GM23338 (cell line): ENCODE data around the gene GUCY1B1. TPM values are rescaled to one million over a fixed set of nuclear protein-coding genes. Genes with fewer than 3 reads are reported as not detected.

ENCODE experiments used
- ATAC-seq: fragments of 200-7000 bp; cut with Tn5 transposase; 3 replicates; pipeline ENCODE4 v1.9.1; 2020
- DNase-seq: peaks from one replicate; pipeline ENCODE4 v3.0.0-alpha.2; 2015; ENCODE audit warnings: low spot score
- H2AFZ ChIP-seq: fragments of 200-600 bp; sonication (generic); 2 replicates; pipeline ENCODE4 v1.8.0; 2016; ENCODE audit warnings: antibody characterized with exemption, mild to moderate bottlenecking, moderate library complexity
- H3F3A ChIP-seq: fragments of 200-600 bp; sonication (generic); replicated peaks from 2 replicates; pipeline ENCODE4 v1.8.0; 2017; ENCODE audit warnings: antibody characterized with exemption, mixed run types, low read depth
- H3K27ac ChIP-seq: fragments of 200-600 bp; sonication (generic); 2 replicates; pipeline ENCODE4 v1.6.1; 2016; ENCODE audit warnings: low read depth
- H3K27me3 ChIP-seq: fragments of 200-600 bp; sonication (generic); 2 replicates; pipeline ENCODE4 v1.8.0; 2016; ENCODE audit warnings: mild to moderate bottlenecking, mixed run types, moderate library complexity; ENCODE audit not compliant: insufficient read depth
- H3K36me3 ChIP-seq: fragments of 200-600 bp; sonication (generic); 2 replicates; pipeline ENCODE4 v1.8.0; 2016; ENCODE audit warnings: mild to moderate bottlenecking; ENCODE audit not compliant: insufficient read depth
- H3K4me1 ChIP-seq: fragments of 200-600 bp; sonication (generic); 2 replicates; pipeline ENCODE4 v1.8.0; 2016; ENCODE audit warnings: mild to moderate bottlenecking, moderate library complexity; ENCODE audit not compliant: insufficient read depth
- H3K4me2 ChIP-seq: fragments of 200-600 bp; sonication (generic); 2 replicates; pipeline ENCODE4 v1.7.1; 2017; ENCODE audit warnings: mixed run types
- H3K4me3 ChIP-seq: fragments of 200-600 bp; sonication (generic); 2 replicates; pipeline ENCODE4 v1.6.1; 2016; ENCODE audit warnings: mixed run types
- H3K79me2 ChIP-seq: fragments of 200-600 bp; sonication (generic); replicated peaks from 2 replicates; pipeline ENCODE4 v1.8.0; 2017; ENCODE audit warnings: mild to moderate bottlenecking; ENCODE audit not compliant: insufficient read depth
- H3K9me2 ChIP-seq: fragments of 200-600 bp; sonication (generic); 2 replicates; pipeline ENCODE4 v1.8.0; 2017; ENCODE audit not compliant: insufficient read depth
- H4K20me1 ChIP-seq: fragments of 200-600 bp; sonication (generic); replicated peaks from 2 replicates; pipeline ENCODE4 v1.8.0; 2017; ENCODE audit warnings: mild to moderate bottlenecking; ENCODE audit not compliant: insufficient read depth
- H3K27ac Mint-ChIP-seq: 2 replicates; pipeline ENCODE4 v1.8.0; 2020; ENCODE audit warnings: inconsistent platforms, mild to moderate bottlenecking, moderate library complexity, mixed read lengths
- H3K27me3 Mint-ChIP-seq: 3 replicates; pipeline ENCODE4 v1.8.0; 2022; ENCODE audit warnings: low read depth, mild to moderate bottlenecking, moderate library complexity, mixed read lengths, inconsistent platforms; ENCODE audit not compliant: insufficient read depth, poor library complexity
- H3K36me3 Mint-ChIP-seq: 3 replicates; pipeline ENCODE4 v1.8.0; 2021; ENCODE audit warnings: low read depth, mild to moderate bottlenecking, inconsistent platforms, moderate library complexity, mixed read lengths
- H3K4me1 Mint-ChIP-seq: 3 replicates; pipeline ENCODE4 v1.8.0; 2020; ENCODE audit warnings: mild to moderate bottlenecking, inconsistent platforms, mixed read lengths
- H3K4me3 Mint-ChIP-seq: 3 replicates; pipeline ENCODE4 v1.8.0; 2021; ENCODE audit warnings: moderate library complexity, mild to moderate bottlenecking, inconsistent platforms, mixed read lengths
- H3K9me3 Mint-ChIP-seq: 3 replicates; pipeline ENCODE4 v1.8.0; 2020; ENCODE audit warnings: moderate library complexity, mild to moderate bottlenecking, inconsistent platforms, mixed read lengths
- CREB1 ChIP-seq: fragments of 250-450 bp; sonication (Bioruptor Pico); IDR thresholded peaks from 2 replicates; pipeline ENCODE4 v1.5.0; 2020; ENCODE audit warnings: low read depth, mild to moderate bottlenecking, moderate library complexity
- EZH2phosphoT487 ChIP-seq: fragments of 200-600 bp; sonication (generic); IDR thresholded peaks from one replicate; pipeline ENCODE4 v1.8.1; 2018; ENCODE audit warnings: antibody characterized with exemption; ENCODE audit not compliant: unreplicated experiment
- POLR2AphosphoS5 ChIP-seq: IDR thresholded peaks from 2 replicates; pipeline ENCODE4 v1.6.1; 2016; ENCODE audit warnings: antibody characterized with exemption, low read depth
- STAT1 ChIP-seq: IDR thresholded peaks from one replicate; pipeline ENCODE4 v1.6.1; 2016; ENCODE audit warnings: antibody characterized with exemption; ENCODE audit not compliant: unreplicated experiment
- ZNF114 ChIP-seq: fragments of 250-450 bp; sonication (Bioruptor Pico); IDR thresholded peaks from 2 replicates; pipeline ENCODE4 v1.5.0; 2020; ENCODE audit warnings: mild to moderate bottlenecking, moderate library complexity
- ZNF331 ChIP-seq: fragments of 250-450 bp; sonication (Bioruptor Pico); IDR thresholded peaks from 2 replicates; pipeline ENCODE4 v1.5.0; 2020; ENCODE audit warnings: low read depth, mild to moderate bottlenecking, moderate library complexity
- polyA plus RNA-seq: library from polyadenylated mRNA; unstranded; fragments of >200 nt; fragmentation: Nextera tagmentation; extraction: Ambion mirVana; gene quantifications from 2 replicates; pipeline ENCODE4 v1.2.1, GENCODE V29; 2016
- total RNA-seq: library from RNA; depleted of rRNA; stranded (reverse); fragments of >200 nt; shearing (Covaris generic); gene quantifications from 2 replicates; pipeline ENCODE4 v1.2.3, GENCODE V29; 2014
- TF ChIP-seq, protein P1 (sequence below): IDR thresholded peaks from one replicate; pipeline ENCODE4 v1.6.1; 2018; ENCODE audit warnings: antibody characterized with exemption; ENCODE audit not compliant: unreplicated experiment
- TF ChIP-seq, protein P2 (sequence below): fragments of 250-450 bp; sonication (Bioruptor Pico); IDR thresholded peaks from 2 replicates; pipeline ENCODE4 v1.5.0; 2020; ENCODE audit warnings: mild to moderate bottlenecking, moderate library complexity
- TF ChIP-seq, protein P3 (sequence below): IDR thresholded peaks from 2 replicates; pipeline ENCODE4 v1.6.1; 2016; ENCODE audit warnings: antibody characterized with exemption

GUCY1B1 gene
- total and polyA plus RNA-seq, 2 experiments from 2014 or later, result 2.6 to 4.3 TPM

DNA sequence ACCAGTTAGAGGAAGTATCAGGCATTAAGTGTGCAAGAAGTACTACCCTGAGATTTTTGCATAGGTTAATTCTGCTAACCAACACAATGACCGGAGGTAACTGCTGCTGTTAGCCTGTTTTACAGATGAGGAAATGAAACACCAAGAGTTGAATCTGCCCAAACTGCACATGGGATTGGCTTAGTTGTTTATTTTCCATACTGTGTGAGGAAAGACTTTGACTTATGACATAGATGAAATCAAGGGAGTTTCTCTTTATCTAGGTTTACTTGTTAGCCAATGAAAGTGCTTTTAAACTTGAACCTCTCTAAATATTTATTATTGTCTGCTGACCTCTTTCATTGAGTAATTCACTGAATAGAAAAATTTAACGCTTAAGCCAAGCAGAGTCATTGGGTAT is 10.3 kb downstream of the GUCY1B1 start:
- peaks cover 18% of the 10 kb centered on the region for H3K4me1 Mint-ChIP-seq
- H3K4me2 ChIP-seq, result no peak overlapping the region; the same call in 1 of the 2 replicates
- ATAC-seq (no peak), DNase-seq (no peak)
- H3K9me2 ChIP-seq, result no peaks in the 10 kb centered on the region
- H3K27me3 Mint-ChIP-seq, result peaks cover 2% of the 10 kb centered on the region
- H3K4me3 Mint-ChIP-seq, result no peak overlapping the region
- no peak overlapping the region for H3K27ac ChIP-seq
- no peak overlapping the region for H3K27ac Mint-ChIP-seq
- no peak overlapping the region for H2AFZ ChIP-seq
- no peaks in the 10 kb centered on the region for H3F3A ChIP-seq
- no peaks in the 10 kb centered on the region for H3K79me2 ChIP-seq
- TF ChIP-seq, protein P1, sequence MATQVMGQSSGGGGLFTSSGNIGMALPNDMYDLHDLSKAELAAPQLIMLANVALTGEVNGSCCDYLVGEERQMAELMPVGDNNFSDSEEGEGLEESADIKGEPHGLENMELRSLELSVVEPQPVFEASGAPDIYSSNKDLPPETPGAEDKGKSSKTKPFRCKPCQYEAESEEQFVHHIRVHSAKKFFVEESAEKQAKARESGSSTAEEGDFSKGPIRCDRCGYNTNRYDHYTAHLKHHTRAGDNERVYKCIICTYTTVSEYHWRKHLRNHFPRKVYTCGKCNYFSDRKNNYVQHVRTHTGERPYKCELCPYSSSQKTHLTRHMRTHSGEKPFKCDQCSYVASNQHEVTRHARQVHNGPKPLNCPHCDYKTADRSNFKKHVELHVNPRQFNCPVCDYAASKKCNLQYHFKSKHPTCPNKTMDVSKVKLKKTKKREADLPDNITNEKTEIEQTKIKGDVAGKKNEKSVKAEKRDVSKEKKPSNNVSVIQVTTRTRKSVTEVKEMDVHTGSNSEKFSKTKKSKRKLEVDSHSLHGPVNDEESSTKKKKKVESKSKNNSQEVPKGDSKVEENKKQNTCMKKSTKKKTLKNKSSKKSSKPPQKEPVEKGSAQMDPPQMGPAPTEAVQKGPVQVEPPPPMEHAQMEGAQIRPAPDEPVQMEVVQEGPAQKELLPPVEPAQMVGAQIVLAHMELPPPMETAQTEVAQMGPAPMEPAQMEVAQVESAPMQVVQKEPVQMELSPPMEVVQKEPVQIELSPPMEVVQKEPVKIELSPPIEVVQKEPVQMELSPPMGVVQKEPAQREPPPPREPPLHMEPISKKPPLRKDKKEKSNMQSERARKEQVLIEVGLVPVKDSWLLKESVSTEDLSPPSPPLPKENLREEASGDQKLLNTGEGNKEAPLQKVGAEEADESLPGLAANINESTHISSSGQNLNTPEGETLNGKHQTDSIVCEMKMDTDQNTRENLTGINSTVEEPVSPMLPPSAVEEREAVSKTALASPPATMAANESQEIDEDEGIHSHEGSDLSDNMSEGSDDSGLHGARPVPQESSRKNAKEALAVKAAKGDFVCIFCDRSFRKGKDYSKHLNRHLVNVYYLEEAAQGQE, result no peak
- TF ChIP-seq ZNF114 (CRISPR knock-in tag) (no peak), EZH2phosphoT487 (no peak), POLR2AphosphoS5 (no peak), CREB1 (CRISPR knock-in tag) (no peak), STAT1 (no peak), ZNF331 (no peak)
- TF ChIP-seq, protein P2, sequence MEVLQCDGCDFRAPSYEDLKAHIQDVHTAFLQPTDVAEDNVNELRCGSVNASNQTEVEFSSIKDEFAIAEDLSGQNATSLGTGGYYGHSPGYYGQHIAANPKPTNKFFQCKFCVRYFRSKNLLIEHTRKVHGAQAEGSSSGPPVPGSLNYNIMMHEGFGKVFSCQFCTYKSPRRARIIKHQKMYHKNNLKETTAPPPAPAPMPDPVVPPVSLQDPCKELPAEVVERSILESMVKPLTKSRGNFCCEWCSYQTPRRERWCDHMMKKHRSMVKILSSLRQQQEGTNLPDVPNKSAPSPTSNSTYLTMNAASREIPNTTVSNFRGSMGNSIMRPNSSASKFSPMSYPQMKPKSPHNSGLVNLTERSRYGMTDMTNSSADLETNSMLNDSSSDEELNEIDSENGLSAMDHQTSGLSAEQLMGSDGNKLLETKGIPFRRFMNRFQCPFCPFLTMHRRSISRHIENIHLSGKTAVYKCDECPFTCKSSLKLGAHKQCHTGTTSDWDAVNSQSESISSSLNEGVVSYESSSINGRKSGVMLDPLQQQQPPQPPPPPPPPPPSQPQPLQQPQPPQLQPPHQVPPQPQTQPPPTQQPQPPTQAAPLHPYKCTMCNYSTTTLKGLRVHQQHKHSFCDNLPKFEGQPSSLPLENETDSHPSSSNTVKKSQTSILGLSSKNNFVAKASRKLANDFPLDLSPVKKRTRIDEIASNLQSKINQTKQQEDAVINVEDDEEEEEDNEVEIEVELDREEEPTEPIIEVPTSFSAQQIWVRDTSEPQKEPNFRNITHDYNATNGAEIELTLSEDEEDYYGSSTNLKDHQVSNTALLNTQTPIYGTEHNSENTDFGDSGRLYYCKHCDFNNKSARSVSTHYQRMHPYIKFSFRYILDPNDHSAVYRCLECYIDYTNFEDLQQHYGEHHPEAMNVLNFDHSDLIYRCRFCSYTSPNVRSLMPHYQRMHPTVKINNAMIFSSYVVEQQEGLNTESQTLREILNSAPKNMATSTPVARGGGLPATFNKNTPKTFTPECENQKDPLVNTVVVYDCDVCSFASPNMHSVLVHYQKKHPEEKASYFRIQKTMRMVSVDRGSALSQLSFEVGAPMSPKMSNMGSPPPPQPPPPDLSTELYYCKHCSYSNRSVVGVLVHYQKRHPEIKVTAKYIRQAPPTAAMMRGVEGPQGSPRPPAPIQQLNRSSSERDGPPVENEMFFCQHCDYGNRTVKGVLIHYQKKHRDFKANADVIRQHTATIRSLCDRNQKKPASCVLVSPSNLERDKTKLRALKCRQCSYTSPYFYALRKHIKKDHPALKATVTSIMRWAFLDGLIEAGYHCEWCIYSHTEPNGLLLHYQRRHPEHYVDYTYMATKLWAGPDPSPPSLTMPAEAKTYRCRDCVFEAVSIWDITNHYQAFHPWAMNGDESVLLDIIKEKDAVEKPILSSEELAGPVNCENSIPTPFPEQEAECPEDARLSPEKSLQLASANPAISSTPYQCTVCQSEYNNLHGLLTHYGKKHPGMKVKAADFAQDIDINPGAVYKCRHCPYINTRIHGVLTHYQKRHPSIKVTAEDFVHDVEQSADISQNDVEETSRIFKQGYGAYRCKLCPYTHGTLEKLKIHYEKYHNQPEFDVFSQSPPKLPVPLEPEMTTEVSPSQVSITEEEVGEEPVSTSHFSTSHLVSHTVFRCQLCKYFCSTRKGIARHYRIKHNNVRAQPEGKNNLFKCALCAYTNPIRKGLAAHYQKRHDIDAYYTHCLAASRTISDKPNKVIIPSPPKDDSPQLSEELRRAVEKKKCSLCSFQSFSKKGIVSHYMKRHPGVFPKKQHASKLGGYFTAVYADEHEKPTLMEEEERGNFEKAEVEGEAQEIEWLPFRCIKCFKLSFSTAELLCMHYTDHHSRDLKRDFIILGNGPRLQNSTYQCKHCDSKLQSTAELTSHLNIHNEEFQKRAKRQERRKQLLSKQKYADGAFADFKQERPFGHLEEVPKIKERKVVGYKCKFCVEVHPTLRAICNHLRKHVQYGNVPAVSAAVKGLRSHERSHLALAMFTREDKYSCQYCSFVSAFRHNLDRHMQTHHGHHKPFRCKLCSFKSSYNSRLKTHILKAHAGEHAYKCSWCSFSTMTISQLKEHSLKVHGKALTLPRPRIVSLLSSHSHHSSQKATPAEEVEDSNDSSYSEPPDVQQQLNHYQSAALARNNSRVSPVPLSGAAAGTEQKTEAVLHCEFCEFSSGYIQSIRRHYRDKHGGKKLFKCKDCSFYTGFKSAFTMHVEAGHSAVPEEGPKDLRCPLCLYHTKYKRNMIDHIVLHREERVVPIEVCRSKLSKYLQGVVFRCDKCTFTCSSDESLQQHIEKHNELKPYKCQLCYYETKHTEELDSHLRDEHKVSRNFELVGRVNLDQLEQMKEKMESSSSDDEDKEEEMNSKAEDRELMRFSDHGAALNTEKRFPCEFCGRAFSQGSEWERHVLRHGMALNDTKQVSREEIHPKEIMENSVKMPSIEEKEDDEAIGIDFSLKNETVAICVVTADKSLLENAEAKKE (CRISPR knock-in tag), result no peak
- TF ChIP-seq, protein P3, sequence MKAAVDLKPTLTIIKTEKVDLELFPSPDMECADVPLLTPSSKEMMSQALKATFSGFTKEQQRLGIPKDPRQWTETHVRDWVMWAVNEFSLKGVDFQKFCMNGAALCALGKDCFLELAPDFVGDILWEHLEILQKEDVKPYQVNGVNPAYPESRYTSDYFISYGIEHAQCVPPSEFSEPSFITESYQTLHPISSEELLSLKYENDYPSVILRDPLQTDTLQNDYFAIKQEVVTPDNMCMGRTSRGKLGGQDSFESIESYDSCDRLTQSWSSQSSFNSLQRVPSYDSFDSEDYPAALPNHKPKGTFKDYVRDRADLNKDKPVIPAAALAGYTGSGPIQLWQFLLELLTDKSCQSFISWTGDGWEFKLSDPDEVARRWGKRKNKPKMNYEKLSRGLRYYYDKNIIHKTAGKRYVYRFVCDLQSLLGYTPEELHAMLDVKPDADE, result no peak
- H3K36me3 ChIP-seq, result no peaks in the 10 kb centered on the region
- no peaks in the 10 kb centered on the region for H3K27me3 ChIP-seq
- H3K36me3 Mint-ChIP-seq, result no peaks in the 10 kb centered on the region
- H3K4me3 ChIP-seq, result no peak overlapping the region
- peaks cover 15% of the 10 kb centered on the region for H3K4me1 ChIP-seq
- H4K20me1 ChIP-seq, result no peaks in the 10 kb centered on the region
- H3K9me3 Mint-ChIP-seq, result no peaks in the 10 kb centered on the region
